GM18861 (cell line): ENCODE measurements around the gene LHX3.

Experiments used
- ATAC-seq: cut with Tn5 transposase; IDR thresholded peaks from one replicate; pipeline ENCODE4 v1.9.1; 2021; ENCODE audit not compliant: unreplicated experiment

The LHX3 gene

GRCh38 chr9:136228107-136228875 lies 23.4 kb upstream of the LHX3 start:
- no peak for ATAC-seq

- ATAC-seq, result no peak
Observed at GRCh38 chr9:136226680-136227407, 21.9 kb upstream of the LHX3 start.

GRCh38 chr9:136225748-136226679 lies 21.1 kb upstream of the LHX3 start:
- ATAC-seq, result no peak

- no peak for ATAC-seq
Observed at GRCh38 chr9:136225366-136225747, 20.4 kb upstream of the LHX3 start.

DNA sequence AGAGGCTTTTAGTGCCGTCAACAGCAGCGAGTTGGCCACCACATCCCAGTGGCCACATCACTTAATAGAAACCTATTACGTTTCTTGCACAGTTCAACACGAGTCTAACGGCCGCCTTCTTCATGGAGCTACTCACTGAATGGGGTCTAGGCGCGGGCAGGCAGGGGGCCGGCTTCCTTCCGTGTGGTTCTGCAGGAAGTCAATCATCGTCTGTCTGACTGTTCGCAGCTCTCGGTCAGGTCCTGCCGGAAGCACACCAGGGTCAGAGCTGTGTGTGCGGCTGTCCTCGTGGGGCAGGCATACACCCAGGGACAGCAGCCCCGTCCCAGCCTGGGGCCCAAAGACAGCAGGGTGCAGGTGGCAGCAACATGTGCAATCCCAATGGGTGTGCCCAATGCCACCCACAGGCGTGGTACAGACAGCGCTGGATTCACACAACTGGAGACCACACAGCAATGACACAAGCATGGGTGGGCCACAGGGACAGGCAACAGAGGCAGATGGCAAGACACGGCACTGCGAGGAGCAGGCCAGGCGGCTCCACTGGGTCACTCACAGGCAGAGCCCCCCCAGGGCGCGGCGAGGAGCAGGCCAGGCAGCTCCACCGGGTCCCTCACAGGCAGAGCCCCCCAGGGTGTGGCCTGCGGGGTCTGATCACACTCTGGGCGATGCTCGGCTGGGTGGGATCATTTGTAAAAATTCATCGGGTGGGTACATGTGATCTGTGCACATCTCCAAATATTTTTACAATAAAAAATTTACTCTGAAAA lies 19.1 kb upstream of the LHX3 start:
- no peak for ATAC-seq

DNA sequence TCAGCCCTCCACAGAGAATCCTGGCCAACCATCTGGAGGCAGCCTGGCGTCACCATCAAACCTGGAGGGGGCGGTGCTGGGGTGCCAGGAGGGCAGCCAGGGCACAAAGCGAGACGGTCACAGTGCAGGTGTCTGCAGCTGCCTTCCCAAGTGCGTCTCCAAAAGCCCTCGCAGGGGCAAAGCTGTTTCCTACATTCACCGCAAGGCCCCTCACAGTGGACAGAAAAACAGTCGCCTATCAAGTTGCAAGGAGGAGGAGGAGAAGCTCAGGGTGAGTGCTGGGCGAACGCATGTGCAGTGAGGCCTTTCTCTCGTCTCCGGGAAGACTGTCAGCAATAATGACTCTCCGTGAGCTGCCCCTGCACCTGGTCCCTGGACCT lies 18.0 kb upstream of the LHX3 start:
- ATAC-seq, result no peak

DNA sequence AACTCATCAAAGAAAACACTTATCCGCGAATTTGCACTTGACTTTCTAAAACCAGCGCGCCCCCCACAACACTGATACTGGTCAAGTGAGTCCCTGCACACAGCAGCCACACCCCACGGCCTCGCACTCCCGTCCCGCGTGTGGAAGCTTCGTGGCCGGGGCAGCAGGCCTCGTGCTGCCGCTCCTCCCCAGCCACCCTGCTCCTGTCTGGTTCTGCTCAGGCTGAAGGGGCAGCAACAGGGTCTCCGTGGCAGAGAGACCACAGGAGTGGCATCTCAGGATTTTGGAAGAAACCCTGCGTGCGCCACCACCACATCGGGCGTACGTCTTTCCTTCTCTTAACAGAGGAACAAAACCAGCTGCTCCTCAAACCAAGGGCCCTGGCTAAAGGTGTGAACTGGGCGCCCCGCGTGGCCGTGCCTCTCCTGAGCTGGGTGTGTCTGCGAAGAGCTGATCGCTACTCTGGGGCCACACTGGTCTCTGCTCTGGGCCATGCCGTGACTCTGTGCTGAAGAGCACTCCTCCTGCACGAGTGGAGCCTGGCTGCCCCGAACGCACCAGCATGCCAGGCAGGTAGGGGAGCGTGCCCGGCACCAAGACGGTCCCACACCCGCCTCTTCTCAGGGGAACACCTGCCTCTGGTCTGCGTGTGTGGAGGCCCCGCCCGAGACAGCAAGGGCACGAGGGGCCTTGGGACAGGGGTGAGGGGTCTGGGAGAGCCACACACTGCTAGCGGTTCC lies 17.4 kb upstream of the LHX3 start:
- ATAC-seq, result no peak

- ATAC-seq, result no peak
Observed at GRCh38 chr9:136220017-136220729, 15.2 kb upstream of the LHX3 start.

DNA sequence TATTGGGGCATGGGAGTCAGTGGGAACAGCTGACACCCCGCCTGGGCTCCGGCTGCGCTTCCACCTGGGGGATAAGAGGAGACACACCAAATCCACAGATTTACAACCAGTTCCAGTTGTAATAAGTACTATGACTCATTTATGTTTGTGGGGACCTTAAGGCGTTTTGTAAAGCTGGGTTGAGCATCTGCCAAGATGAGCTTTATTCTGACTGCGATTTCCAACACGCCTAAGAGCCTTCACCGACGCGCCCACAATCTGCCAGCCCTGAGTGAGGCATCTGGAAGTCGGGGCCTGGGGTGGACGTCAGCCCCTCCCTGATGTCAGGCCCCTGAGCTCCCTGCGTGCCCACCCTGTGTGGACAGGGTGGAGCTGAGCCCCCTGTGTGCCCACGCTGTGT lies 14.3 kb upstream of the LHX3 start:
- no peak for ATAC-seq

GRCh38 chr9:136218673-136219072 lies 13.7 kb upstream of the LHX3 start:
- no peak for ATAC-seq

DNA sequence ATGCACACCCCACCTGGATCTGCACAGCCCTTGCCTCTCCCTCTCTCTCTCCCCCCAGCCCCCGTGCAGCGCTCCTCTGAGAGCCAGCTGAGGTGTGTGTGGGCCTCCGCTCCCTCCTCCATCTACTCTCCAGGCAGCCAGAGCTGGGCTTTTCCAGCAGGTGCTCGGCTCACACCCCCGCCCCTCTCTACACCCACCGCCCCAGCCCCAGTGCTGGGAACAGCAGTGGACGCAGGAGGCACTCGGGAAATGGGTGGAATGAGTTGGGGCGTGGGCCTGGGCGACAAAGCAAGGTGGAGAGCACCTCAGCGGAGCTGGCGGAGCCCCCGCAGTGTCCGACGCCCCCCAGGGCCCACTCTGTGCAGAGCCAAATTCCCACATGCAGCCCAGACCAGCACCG lies 13.3 kb upstream of the LHX3 start:
- no peak for ATAC-seq

GRCh38 chr9:136216541-136217244 lies 11.8 kb upstream of the LHX3 start:
- no peak for ATAC-seq

DNA sequence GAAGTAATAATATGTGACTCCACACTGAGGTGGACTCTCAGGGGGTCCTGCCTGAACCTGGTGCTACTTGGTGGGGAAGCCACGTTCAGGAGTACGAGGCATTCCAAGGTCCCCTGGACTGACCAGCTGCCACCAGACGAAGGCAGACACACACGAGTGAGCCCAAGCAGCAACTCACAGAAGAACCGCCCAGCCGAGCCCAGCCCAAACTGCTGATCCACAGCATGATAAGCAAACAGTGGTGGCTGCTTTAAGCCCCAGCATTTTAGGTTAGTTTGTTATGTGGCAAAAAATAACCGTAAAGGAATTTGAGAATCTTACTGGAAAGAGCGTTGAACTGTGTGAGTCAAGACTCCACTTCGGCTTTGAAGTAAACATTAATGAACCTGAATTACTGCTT lies 8.8 kb upstream of the LHX3 start:
- ATAC-seq, result no peak

- ATAC-seq, result no peak
Observed at GRCh38 chr9:136212345-136212950, 7.5 kb upstream of the LHX3 start.

DNA sequence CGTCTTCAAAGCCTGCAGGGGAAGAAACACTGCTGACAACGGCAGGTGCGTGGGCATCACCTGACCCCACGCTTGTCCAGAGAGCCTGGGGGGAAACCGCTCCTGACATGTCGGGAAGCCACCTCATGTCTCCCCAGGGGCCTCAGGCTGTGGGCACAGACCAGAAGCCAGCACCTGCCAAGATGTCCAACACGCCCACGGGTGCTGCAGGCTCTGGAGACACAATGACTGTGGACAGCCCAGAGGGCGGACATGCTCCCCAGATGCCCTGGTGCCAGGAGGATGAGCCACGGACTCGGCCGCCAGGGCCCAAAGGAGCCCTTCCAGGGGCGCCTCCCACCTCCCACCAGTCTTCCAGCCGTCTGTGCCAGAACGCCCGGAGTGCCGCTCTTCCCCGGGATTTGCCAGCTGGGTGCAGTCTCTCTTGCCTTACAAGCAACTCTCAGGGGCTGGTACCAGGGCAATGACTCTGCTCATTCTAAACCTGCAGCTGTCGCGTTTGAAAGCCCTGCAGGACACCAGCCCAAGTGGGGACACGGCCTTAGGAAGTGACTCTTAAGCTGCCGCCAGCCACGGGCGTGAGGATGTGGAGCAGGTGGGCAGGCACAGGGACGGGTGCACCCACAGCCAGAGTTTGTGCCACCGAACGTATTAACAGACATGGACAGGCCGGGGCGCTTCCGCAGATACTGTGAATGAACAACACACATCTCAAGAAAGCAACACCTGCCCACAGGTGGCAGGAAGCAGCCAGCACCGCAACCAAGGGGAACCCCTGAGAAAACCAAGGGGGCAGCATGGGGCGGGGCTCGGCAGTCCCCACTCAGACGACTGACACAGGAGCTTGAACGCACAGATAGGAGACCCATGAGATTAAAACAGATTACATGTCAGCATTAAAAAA lies 6.8 kb upstream of the LHX3 start:
- no peak for ATAC-seq

- ATAC-seq, result no peak
Observed at GRCh38 chr9:136211006-136211405, 6.1 kb upstream of the LHX3 start.

DNA sequence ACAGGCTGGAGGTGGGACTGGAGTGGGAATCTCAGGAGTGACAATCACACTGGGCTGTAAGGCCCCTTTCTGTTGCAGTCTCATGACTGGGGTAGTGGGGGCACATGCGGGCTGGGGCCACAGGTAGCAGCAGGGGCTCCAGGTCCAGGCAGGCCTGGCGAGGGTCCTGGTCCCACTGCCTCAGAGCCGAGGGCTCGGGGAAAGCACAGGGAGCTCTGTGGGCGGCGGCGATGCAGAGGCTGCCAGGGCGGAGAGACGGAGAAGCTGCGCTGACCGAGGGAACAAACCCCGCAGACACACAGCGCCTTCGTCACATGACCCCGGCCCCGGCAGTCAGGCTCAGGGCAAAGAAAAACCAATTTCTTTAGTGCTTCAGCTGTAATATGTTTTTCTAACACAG lies 5.3 kb upstream of the LHX3 start:
- no peak for ATAC-seq
